Urinary bladder (tissue), 4 donors: ENCODE measurements around the gene CNDP2. TPM values are rescaled to one million over a fixed set of nuclear protein-coding genes. Genes with fewer than 3 reads are reported as not detected.
A peak's percentile ranks its signal among the peaks of the same experiment; 100 is the strongest.

Experiments
- DNase-seq: peaks from one replicate; pipeline ENCODE4 v3.0.0-alpha.2; 2015; ENCODE audit errors: extremely low spot score
- H3K27ac ChIP-seq: one replicate; pipeline ENCODE4 v1.5.1; 2013; ENCODE audit warnings: low read depth, mild to moderate bottlenecking, moderate library complexity
- H3K36me3 ChIP-seq: one replicate; pipeline ENCODE4 v1.6.1; 2013; ENCODE audit warnings: mild to moderate bottlenecking, moderate library complexity; ENCODE audit not compliant: insufficient read depth
- H3K4me1 ChIP-seq: one replicate; pipeline ENCODE4 v1.6.1; 2013; ENCODE audit warnings: mild to moderate bottlenecking, moderate library complexity; ENCODE audit not compliant: insufficient read depth
- H3K4me3 ChIP-seq: one replicate; pipeline ENCODE4 v1.5.1; 2013; ENCODE audit warnings: low read depth, low read length
- WGBS: extraction: QIAGEN DNeasy Blood & Tissue Kit; methylation state at CpG from one replicate; pipeline ENCODE4 v1.1.7; 2013; 5-methylcytosine and 5-hydroxymethylcytosine counted together
- polyA plus RNA-seq: library from polyadenylated mRNA; stranded (reverse); fragments of 200-250 nt; gene quantifications from one replicate; pipeline ENCODE4 v1.2.3, GENCODE V29; 2013
- total RNA-seq: library from RNA; depleted of rRNA; stranded (reverse); fragments of >200 nt; gene quantifications from one replicate; pipeline ENCODE4 v1.2.3, GENCODE V29; 2014
- donor health status: healthy with polysubstance abuse.
- donor health status: healthy.

The CNDP2 gene
- total and polyA plus RNA-seq, 2 donors: 44.0 to 72.3 TPM

DNA sequence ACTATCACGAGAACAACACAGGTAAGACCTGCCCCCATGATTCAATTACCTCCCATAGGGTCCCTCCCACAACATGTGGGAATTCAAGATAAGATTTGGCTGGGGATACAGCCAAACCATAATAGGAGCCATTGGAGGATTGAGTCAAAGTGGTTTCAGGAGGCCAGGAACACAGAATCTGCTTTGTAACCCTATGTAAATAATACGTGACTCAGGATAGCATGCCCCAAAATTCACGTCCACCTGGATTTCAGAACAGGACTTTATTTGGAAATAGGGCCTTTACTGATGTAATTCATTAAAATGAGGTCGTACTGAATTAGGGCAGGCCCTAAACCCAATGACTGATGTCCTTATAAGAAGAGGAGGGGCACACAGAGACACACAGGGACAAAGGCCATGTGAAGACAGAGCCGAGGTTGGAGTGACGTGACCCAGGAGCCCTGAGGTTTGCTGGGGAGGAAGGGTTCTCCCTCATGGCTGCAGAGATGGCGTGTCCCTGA lies 16.0 kb upstream of the CNDP2 start:
- WGBS: 92% methylated on average over 7 of the region's 7 CpGs
- no peak for DNase-seq

DNA sequence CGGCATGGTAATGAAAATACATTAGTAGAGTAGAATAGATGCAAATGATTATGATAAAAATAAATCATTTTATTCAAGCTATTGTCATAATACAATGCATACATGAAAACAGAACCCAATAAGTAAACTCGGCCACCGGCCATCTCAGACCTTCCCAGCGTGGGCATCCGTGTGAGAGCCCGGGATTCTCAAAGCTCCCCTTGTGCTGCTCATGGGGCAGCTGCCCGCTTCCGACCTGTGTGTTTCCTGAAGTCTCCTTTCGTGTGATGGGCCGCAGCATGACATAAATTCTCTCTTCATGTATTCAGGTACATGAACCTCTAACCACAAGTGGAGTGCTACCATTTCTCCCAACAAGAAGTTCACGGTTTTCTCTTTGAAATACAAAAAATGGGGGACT lies 13.5 kb upstream of the CNDP2 start:
- no peak for DNase-seq
- 95% methylated on average over 11 of the region's 11 CpGs for WGBS
- H3K27ac ChIP-seq: no peak overlapping the region
- H3K36me3 ChIP-seq: no peaks in the 10 kb centered on the region
- no peaks in the 10 kb centered on the region for H3K4me1 ChIP-seq
- H3K4me3 ChIP-seq: no peak overlapping the region

More for the DNA sequence above, 16.0 kb upstream of the CNDP2 start:
- Histone ChIP-seq H3K4me3 (no peak overlapping the region), H3K27ac (no peak overlapping the region), H3K4me1 (no peaks in the 10 kb centered on the region), H3K36me3 (no peaks in the 10 kb centered on the region)

DNA sequence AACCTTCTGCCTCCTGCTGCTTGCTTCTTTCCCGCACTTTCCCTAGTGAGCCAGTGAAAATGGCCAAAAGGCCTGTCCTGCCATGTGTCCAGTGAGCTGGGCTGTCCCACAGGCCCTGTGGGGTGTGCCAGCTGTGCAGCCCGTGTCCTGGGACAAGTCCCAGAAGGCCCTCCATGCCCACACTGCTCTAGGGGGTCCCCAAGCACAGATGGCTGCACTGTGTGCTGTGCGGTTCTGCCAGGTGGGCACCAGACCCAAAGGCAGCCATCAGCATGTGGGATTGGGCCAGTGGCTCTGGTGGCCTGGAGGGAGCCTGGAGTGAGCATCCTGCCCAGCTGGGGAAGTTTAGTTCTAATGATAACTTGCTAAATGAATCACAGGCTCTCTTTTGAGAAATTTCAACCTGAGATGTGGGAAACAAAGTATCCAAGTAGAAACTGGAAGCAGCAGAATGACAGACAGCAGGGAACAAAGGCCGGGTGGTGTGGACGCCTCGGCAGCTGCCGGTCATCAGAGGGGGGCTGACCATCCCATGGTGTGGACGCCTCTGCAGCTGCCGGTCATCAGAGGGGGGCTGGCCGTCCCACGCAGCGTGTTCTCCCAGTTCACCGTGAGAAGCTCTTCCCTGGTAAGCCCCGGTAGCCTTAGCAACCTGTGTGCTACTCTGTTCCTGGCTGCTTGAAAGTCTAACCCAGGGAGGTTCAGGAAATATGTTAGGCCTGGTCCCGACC lies 9.9 kb upstream of the CNDP2 start:
- Histone ChIP-seq H3K27ac (no peak overlapping the region), H3K4me1 (no peaks in the 10 kb centered on the region), H3K4me3 (no peak overlapping the region), H3K36me3 (no peaks in the 10 kb centered on the region)
- no peak for DNase-seq
- 63% methylated on average over 15 of the region's 15 CpGs for WGBS

DNA sequence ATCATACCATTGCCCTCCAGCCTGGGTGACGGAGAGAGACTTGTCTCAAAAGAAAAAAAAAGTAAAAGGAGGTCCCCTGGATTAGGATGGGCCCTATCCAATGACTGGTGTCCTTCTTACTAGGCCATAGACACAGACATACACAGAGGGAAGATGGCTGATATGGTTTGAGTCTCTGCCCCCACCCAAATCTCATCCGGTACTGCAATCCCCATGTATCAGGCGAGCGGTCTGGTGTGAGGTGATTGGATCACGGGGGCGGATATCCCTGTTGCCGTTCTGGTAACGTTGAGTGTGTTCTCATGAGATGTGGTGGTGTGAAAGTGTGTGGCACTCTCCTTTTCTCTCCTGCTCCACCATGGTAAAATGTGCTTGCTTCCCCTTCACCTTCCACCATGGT lies 7.8 kb upstream of the CNDP2 start:
- H3K4me3 ChIP-seq: no peak overlapping the region
- no peaks in the 10 kb centered on the region for H3K4me1 ChIP-seq
- no peak for DNase-seq
- H3K36me3 ChIP-seq: no peaks in the 10 kb centered on the region
- WGBS: 97% methylated on average over 8 of the region's 8 CpGs
- H3K27ac ChIP-seq: no peak overlapping the region

DNA sequence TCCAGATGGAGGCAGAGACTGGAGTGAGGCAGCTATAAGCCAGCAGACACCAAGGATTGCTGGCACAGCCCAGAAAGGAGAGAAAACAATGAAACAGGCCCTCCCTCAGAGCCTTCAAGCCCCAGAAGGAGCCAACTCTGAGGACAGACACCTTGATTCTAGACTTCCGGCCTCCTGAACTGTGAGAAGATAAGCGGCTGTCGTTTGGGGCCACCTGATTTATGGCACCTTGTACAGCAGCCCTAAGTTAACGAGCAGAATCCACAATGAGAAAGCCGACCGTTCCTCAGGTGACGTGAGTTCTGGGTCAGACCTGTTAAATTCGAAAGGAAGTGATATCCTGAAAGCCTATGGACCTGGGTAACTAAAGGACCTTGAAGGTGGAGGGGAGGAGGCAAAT lies 7.3 kb upstream of the CNDP2 start:
- Histone ChIP-seq H3K4me1 (no peaks in the 10 kb centered on the region), H3K4me3 (no peak overlapping the region), H3K27ac (no peak overlapping the region), H3K36me3 (no peaks in the 10 kb centered on the region)
- DNase-seq: no peak
- WGBS: 88% methylated on average over 8 of the region's 8 CpGs

DNA sequence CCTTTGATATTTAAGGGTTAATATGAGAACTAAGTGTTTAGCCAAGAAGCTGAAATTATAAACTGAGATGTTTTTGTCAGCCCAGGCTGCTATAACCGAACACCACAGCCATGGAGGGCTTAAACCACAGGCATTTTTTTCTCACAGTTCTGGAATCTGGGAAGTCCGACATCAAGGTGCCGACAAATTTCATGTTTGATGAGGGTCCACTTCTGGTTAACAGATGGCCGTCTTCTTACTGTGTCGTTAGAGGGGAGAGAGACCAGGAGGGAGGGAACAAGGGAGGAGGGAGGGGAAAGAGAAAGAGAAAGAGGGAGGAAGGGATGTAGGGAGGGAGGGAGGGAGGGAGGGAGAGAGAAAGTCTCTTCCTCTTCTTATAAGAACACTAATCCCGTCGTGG lies 6.5 kb upstream of the CNDP2 start:
- WGBS: 25% methylated on average over 7 of the region's 7 CpGs
- no peak overlapping the region for H3K4me3 ChIP-seq
- no peak for DNase-seq
- H3K27ac ChIP-seq: no peak overlapping the region
- no peaks in the 10 kb centered on the region for H3K4me1 ChIP-seq
- no peaks in the 10 kb centered on the region for H3K36me3 ChIP-seq

DNA sequence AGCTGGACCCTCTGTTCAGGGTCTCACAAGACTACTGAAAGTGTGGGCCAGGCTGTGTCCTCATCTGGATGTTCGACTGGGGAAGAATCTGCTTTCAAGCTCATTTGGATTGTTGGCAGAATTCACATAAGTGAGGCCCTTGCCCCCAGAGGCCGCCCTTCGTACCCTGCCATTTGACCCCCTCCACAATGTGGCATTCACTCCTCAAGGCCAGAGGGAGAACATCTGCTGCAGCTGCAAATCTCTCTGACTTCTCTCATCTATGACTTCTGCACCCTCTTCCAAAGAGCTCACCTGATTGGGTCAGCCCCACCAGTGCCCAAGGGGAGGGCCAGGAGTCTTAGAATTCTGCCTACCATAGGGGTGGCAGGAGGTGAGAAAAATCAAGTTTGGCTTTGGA lies 3.9 kb upstream of the CNDP2 start:
- no peak overlapping the region for H3K27ac ChIP-seq
- no peaks in the 10 kb centered on the region for H3K4me1 ChIP-seq
- no peak for DNase-seq
- WGBS: 95% methylated on average over 3 of the region's 3 CpGs
- no peaks in the 10 kb centered on the region for H3K36me3 ChIP-seq
- no peak overlapping the region for H3K4me3 ChIP-seq

DNA sequence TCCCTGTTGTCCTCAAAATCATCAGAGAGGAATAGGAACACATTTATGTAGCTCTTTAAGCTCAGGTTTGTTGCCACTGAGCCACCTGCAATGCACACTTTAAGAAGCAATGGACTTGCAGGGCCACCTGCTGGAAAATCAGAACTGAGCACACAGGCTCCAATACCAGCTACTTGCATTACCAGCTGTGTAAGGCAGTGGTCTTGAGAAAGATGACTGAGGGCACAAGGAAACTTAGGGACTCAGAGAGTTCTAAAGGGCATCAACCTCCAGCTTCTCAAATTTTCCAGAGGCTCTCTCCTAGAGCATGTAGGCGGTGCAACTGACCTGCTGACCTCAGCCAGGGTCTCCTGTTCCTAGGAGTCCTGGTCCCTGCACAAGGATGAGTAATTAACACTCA lies 2.5 kb upstream of the CNDP2 start:
- no peaks in the 10 kb centered on the region for H3K36me3 ChIP-seq
- H3K27ac ChIP-seq: no peak overlapping the region
- DNase-seq: no peak
- 50% methylated on average over 1 of the region's 1 CpG for WGBS
- H3K4me3 ChIP-seq: no peak overlapping the region
- no peaks in the 10 kb centered on the region for H3K4me1 ChIP-seq

DNA sequence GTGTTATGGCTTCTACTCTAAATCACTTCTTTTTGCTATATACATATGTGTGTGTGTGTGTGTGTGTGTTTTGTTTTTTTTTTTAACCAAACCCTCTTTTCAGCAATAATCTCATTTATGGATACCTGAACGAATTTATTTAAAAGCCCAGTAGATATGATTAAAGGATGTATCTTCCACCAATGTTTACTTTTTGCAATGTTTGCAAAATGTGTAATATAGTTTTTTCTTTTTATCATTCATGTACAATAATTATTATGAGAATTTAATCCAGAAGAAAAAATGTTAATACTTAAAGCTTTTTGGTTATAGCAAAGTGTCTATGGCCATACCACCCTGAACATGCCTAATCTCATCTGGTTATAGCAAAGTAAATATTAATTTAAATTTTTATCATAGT lies 1.6 kb upstream of the CNDP2 start:
- WGBS: 67% methylated on average over 1 of the region's 1 CpG
- H3K36me3 ChIP-seq: no peaks in the 10 kb centered on the region
- no peak overlapping the region for H3K4me3 ChIP-seq
- no peaks in the 10 kb centered on the region for H3K4me1 ChIP-seq
- H3K27ac ChIP-seq: no peak overlapping the region
- DNase-seq: no peak

DNA sequence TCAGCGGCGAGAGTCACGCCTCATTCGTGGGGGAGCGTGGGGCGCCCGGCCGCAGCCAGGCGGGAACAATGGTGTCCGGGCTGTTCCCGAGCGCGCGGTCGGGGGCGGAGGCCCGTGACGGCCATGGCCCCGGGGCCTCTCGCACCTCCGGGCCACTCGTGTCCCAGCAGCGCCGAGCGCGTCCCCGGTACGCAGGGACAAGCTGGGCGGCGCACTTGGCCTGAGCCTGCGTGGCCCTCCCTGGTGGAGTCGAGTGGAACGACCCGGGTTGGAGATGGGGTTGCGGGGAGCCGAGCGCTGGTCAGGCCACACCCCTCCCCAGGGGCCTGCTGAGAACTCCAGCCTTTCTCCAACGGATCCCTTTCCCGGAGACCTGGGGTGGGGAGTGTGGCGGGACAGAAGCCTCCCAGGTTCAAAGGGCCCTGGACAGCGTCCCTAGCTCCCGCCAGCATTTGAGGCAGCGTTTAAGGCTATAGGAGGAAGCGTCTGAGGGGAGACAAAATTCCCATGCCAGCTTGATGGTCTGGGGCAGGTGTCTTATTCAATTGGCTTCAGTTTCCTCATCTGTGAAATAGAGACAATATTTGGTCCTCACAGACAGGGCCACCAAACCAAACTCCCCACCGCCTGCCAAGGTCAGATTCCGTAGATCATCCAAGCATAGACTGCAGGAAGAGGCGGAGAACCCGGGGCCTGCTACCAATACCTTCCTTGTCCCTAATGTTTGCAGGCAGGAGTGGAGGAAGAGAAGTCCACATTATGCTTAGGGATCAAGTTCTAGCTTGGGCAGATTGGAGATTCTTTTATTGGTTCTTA lies 553 bp downstream of the CNDP2 start:
- H3K4me3 ChIP-seq: peak overlapping the region; percentile 72
- 4% methylated on average over 48 of the region's 48 CpGs for WGBS

DNA sequence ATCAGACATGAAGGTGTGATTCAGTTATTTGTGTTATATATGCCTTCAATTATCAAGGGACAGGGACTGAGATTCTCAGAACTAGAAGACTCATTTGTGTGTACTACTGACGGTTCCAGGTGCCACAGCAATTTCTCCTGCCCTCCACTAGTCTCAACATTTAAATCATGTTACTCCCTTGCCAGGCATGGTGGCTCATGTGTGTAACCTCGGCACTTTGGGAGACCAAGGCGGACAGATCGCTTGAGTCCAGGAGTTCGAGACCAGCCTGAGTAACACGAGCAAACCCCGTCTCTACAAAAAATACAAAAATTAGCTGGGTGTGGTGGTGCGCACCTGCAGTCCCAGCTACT lies 1.1 kb downstream of the CNDP2 start:
- Histone ChIP-seq H3K27ac (no peak overlapping the region), H3K4me3 (no peak overlapping the region), H3K36me3 (no peaks in the 10 kb centered on the region), H3K4me1 (no peaks in the 10 kb centered on the region)
- DNase-seq: no peak
- 94% methylated on average over 8 of the region's 8 CpGs for WGBS

More for the DNA sequence above, 553 bp downstream of the CNDP2 start:
- peak overlapping the region; percentile 94 for H3K27ac ChIP-seq
- DNase-seq: no peak
- H3K4me1 ChIP-seq: no peaks in the 10 kb centered on the region
- no peaks in the 10 kb centered on the region for H3K36me3 ChIP-seq

DNA sequence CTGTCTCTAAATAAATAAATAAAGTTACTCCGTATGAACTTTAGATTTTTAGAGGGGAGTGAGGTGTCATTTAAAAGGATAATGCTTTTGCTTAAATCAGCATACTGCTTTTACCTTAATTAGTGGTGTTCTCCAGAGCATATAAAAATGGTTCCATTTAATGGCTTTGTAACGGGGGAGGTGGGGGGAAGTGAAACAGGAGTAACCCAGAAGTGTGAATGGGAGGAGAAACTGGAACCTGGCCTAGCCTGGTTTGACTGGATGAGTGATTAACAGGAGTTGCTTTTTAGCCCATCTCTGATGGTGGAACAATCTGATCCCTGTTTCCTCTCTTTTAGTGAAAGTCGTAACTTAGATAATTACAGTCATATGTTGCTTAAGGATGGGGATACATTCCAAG lies 1.6 kb downstream of the CNDP2 start:
- 81% methylated on average over 3 of the region's 3 CpGs for WGBS
- Histone ChIP-seq H3K36me3 (no peaks in the 10 kb centered on the region), H3K4me3 (no peak overlapping the region), H3K4me1 (no peaks in the 10 kb centered on the region), H3K27ac (no peak overlapping the region)
- DNase-seq: no peak

DNA sequence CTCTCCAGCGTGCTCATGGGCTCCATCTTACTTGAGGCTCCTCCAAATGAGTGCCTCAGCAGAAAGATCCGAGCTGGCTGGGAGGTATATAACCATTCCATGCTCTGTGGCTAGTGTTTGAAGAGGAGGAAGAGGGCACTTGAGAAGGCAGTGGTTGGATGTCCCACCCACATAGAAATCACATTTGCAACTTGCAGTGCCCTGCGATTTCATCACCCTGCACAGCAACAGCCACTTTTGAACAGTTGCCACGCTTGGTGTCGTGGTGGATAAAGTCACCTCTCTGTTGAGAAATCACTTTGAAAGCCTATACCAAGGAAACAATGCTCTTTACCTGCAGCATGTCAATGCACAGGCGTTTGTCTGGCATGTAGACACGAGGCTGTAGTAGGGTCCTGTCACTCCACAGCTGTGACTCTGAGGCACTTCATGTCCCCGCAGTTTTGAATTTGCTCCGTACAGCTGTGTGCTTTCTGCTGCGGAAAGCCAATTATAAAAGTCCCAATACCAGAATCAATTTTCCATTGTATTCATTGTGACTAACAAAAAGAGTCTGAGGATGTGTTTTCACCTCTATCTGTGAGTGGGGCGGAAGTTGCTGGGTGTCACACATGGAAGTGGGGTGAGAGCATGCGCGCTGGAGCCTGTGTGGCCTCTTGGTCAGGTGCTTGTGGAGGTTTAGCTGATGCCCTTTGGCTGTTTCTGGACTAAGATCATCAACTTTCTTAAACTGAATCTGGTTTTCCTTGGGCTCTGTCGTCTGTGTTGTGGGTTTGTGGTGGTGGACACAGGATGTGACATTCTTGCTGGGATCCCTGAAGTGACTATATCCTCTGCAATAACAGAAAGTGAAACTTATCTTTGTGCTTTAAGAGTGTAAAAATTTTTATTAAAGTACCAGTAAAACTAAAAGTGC lies 2.8 kb downstream of the CNDP2 start:
- H3K4me3 ChIP-seq: no peak overlapping the region
- no peaks in the 10 kb centered on the region for H3K4me1 ChIP-seq
- DNase-seq: no peak
- peak overlapping the region; percentile 54 for H3K27ac ChIP-seq
- 81% methylated on average over 14 of the region's 14 CpGs for WGBS
- H3K36me3 ChIP-seq: no peaks in the 10 kb centered on the region
